Islet of Langerhans (tissue), 1 donor: ENCODE measurements around the gene HAO2.
"Not testable (repeated sequence)": the region's sequence is repeated elsewhere in the genome, so short reads cannot be mapped to it uniquely, and the experiment has no call there.

Experiments
- FAIRE-seq: peaks from one replicate; lab custom pipeline; 2011; peaks lifted over from hg19 to GRCh38; lab: Jason Lieb, UNC

HAO2 gene

GRCh38 chr1:119347858-119348257 lies 20.7 kb upstream of the HAO2 start:
- no peak for FAIRE-seq

GRCh38 chr1:119348941-119349340 lies 19.6 kb upstream of the HAO2 start:
- no peak for FAIRE-seq

GRCh38 chr1:119350866-119351265 lies 17.7 kb upstream of the HAO2 start:
- not testable (repeated sequence) for FAIRE-seq

- no peak for FAIRE-seq
Measured at GRCh38 chr1:119351997-119352396, 16.6 kb upstream of the HAO2 start.

GRCh38 chr1:119353836-119354235 lies 14.7 kb upstream of the HAO2 start:
- FAIRE-seq, result no peak

- FAIRE-seq, result no peak
Measured at GRCh38 chr1:119358636-119359035, 9.9 kb upstream of the HAO2 start.

- FAIRE-seq, result no peak
Measured at GRCh38 chr1:119359730-119360129, 8.9 kb upstream of the HAO2 start.

GRCh38 chr1:119361205-119361604 lies 7.4 kb upstream of the HAO2 start:
- FAIRE-seq, result no peak

GRCh38 chr1:119361620-119362344 lies 6.8 kb upstream of the HAO2 start:
- no peak for FAIRE-seq

- FAIRE-seq, result no peak
Measured at GRCh38 chr1:119363162-119363561, 5.4 kb upstream of the HAO2 start.

- no peak for FAIRE-seq
Measured at GRCh38 chr1:119364640-119365039, 3.9 kb upstream of the HAO2 start.

GRCh38 chr1:119366424-119366823 lies 2.2 kb upstream of the HAO2 start:
- FAIRE-seq, result no peak

- peak; percentile 76 for FAIRE-seq
Measured at GRCh38 chr1:119367432-119368124, 1.0 kb upstream of the HAO2 start.

GRCh38 chr1:119370748-119371147 lies 2.2 kb downstream of the HAO2 start:
- FAIRE-seq, result no peak

- FAIRE-seq, result no peak
Measured at GRCh38 chr1:119371815-119372214, 3.2 kb downstream of the HAO2 start.

- no peak for FAIRE-seq
Measured at GRCh38 chr1:119372503-119373086, 4.0 kb downstream of the HAO2 start.

GRCh38 chr1:119373465-119373864 lies 4.9 kb downstream of the HAO2 start:
- FAIRE-seq, result no peak

- FAIRE-seq, result no peak
Measured at GRCh38 chr1:119374208-119374874, 5.8 kb downstream of the HAO2 start.

- FAIRE-seq, result no peak
Measured at GRCh38 chr1:119375366-119375765, 6.8 kb downstream of the HAO2 start.

GRCh38 chr1:119376594-119376993 lies 8.0 kb downstream of the HAO2 start:
- no peak for FAIRE-seq

- FAIRE-seq, result not testable (repeated sequence)
Measured at GRCh38 chr1:119377594-119377993, 9.0 kb downstream of the HAO2 start.

GRCh38 chr1:119379117-119379516 lies 10.5 kb downstream of the HAO2 start:
- FAIRE-seq, result no peak

GRCh38 chr1:119380304-119380703 lies 11.7 kb downstream of the HAO2 start:
- FAIRE-seq, result no peak
